Ammon's horn (tissue), 1 donor: Measurements from ENCODE around the gene ENTPD7.
A peak's percentile ranks its signal among the peaks of the same experiment; 100 is the strongest.
"Not testable (repeated sequence)": the region's sequence is repeated elsewhere in the genome, so short reads cannot be mapped to it uniquely, and the experiment has no call there.

Source experiments
- DNase-seq: peaks from one replicate; pipeline ENCODE4 v3.0.0-alpha.2; 2016; ENCODE audit warnings: low spot score

Gene ENTPD7

GRCh38 chr10:99693933-99694583 lies 34.7 kb downstream of the ENTPD7 start:
- DNase-seq, result no peak

GRCh38 chr10:99695761-99696160 lies 36.5 kb downstream of the ENTPD7 start:
- DNase-seq, result no peak

GRCh38 chr10:99698504-99699080 lies 39.3 kb downstream of the ENTPD7 start:
- no peak for DNase-seq

- no peak for DNase-seq
Observed at GRCh38 chr10:99700649-99701048, 41.3 kb downstream of the ENTPD7 start.

- DNase-seq, result no peak
Observed at GRCh38 chr10:99708428-99709012, 49.2 kb downstream of the ENTPD7 start.

GRCh38 chr10:99709480-99710229 lies 50.3 kb downstream of the ENTPD7 start:
- no peak for DNase-seq

- peak; percentile 63 for DNase-seq
Observed at GRCh38 chr10:99711129-99711719, 51.9 kb downstream of the ENTPD7 start.

- no peak for DNase-seq
Observed at GRCh38 chr10:99714446-99714845, 55.1 kb downstream of the ENTPD7 start.

- no peak for DNase-seq
Observed at GRCh38 chr10:99720387-99720786, 61.1 kb downstream of the ENTPD7 start.

GRCh38 chr10:99730026-99730425 lies 70.7 kb downstream of the ENTPD7 start:
- DNase-seq, result no peak

GRCh38 chr10:99731306-99732032 lies 72.2 kb downstream of the ENTPD7 start:
- no peak for DNase-seq

GRCh38 chr10:99732033-99732842 lies 72.9 kb downstream of the ENTPD7 start, which contains the start of the genes COX15 and CUTC:
COX15 (minus strand) TSS chr10:99732127; CDS start chr10:99732049, 78 bp downstream.
CUTC (plus strand) TSS chr10:99732234; CDS start chr10:99732349, 115 bp downstream.
- peak; percentile 97 for DNase-seq

- no peak for DNase-seq
Observed at GRCh38 chr10:99733366-99733765, 74.1 kb downstream of the ENTPD7 start.

- not testable (repeated sequence) for DNase-seq
Observed at GRCh38 chr10:99734111-99734510, 74.8 kb downstream of the ENTPD7 start.

- DNase-seq, result no peak
Observed at GRCh38 chr10:99740260-99740659, 81.0 kb downstream of the ENTPD7 start.

GRCh38 chr10:99740933-99741559 lies 81.7 kb downstream of the ENTPD7 start:
- DNase-seq, result no peak

GRCh38 chr10:99742254-99742653 lies 82.9 kb downstream of the ENTPD7 start:
- no peak for DNase-seq

- DNase-seq, result no peak
Observed at GRCh38 chr10:99742701-99743100, 83.4 kb downstream of the ENTPD7 start.

GRCh38 chr10:99743841-99744240 lies 84.5 kb downstream of the ENTPD7 start:
- no peak for DNase-seq

- not testable (repeated sequence) for DNase-seq
Observed at GRCh38 chr10:99746166-99746565, 86.9 kb downstream of the ENTPD7 start.
